A549 (cell line): ENCODE measurements around the gene TRIM17.

Source experiments
- EP300 ChIP-seq, 2 experiments: fragments of >200 bp; sonication (Bioruptor Twin); formaldehyde crosslinking; IDR thresholded peaks; 2 replicates in 1 of 2; 3 replicates in 1 of 2; pipeline ENCODE4 v1.6.1; 2016 to 2017
- ESRRA ChIP-seq: fragments of 150-350 bp; IDR thresholded peaks from 2 replicates; pipeline ENCODE4 v1.6.1; 2014; ENCODE audit warnings: mild to moderate bottlenecking, low read length, borderline replicate concordance
- MAZ ChIP-seq: fragments of 150-350 bp; IDR thresholded peaks from 2 replicates; pipeline ENCODE4 v1.6.1; 2014; ENCODE audit warnings: antibody characterized with exemption, low read depth, low read length, borderline replicate concordance
- POLR2A ChIP-seq: IDR thresholded peaks from 2 replicates; pipeline ENCODE4 v1.6.1; 2012; ENCODE audit warnings: mild to moderate bottlenecking, low read length
- TF ChIP-seq, protein P1 (sequence below): fragments of >200 bp; sonication (Bioruptor Twin); formaldehyde crosslinking; IDR thresholded peaks from 3 replicates; pipeline ENCODE4 v1.5.1; 2016

DNA sequence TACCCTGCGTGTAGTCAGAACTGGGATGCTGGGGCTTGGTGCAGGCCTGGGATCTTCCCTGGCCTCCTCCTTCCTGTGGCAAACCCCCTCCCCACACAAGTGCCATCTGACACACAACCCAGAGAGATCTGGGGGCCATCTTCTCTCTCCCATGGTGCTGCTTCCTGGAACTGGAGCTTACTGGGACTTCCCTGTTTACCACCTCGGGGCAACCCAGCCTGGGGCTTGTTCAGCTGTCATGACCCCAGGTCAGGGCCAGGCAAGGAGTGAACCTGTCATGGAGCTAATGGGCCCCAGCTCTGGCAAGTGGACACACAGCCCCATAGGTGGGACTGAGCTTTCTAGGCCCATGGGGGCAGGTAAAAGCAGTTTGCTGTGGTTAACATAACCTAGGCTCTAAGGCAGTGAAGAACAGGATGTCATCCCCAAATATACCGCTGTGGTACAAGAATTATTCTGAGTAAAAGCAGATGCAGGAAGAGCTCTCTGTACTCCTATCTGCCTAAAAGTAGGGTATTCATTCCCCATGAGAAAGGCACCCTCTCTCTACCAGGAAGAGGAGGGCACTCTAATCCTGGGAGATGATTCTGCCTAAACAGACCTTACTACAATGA lies 12.4 kb downstream of the TRIM17 start:
- TF ChIP-seq, protein P1, sequence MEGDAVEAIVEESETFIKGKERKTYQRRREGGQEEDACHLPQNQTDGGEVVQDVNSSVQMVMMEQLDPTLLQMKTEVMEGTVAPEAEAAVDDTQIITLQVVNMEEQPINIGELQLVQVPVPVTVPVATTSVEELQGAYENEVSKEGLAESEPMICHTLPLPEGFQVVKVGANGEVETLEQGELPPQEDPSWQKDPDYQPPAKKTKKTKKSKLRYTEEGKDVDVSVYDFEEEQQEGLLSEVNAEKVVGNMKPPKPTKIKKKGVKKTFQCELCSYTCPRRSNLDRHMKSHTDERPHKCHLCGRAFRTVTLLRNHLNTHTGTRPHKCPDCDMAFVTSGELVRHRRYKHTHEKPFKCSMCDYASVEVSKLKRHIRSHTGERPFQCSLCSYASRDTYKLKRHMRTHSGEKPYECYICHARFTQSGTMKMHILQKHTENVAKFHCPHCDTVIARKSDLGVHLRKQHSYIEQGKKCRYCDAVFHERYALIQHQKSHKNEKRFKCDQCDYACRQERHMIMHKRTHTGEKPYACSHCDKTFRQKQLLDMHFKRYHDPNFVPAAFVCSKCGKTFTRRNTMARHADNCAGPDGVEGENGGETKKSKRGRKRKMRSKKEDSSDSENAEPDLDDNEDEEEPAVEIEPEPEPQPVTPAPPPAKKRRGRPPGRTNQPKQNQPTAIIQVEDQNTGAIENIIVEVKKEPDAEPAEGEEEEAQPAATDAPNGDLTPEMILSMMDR, result no peak
- TF ChIP-seq POLR2A (no peak), MAZ (no peak), EP300 (IDR thresholded peaks at IDR 0.05) (no peak), ESRRA (no peak)
